T-helper 2 cell (primary cell): ENCODE results near the gene ZFAND6.
"Not testable (repeated sequence)": the region's sequence is repeated elsewhere in the genome, so short reads cannot be mapped to it uniquely, and the experiment has no call there.

Experiments
- DNase-seq, 5 experiments: peaks; one replicate each; pipeline versions ENCODE4 v3.0.0 to v3.0.0-alpha.2; 2012 to 2022

Gene ZFAND6

GRCh38 chr15:80151576-80151975 lies 92.1 kb downstream of the ZFAND6 start:
- DNase-seq, result no peak

DNA sequence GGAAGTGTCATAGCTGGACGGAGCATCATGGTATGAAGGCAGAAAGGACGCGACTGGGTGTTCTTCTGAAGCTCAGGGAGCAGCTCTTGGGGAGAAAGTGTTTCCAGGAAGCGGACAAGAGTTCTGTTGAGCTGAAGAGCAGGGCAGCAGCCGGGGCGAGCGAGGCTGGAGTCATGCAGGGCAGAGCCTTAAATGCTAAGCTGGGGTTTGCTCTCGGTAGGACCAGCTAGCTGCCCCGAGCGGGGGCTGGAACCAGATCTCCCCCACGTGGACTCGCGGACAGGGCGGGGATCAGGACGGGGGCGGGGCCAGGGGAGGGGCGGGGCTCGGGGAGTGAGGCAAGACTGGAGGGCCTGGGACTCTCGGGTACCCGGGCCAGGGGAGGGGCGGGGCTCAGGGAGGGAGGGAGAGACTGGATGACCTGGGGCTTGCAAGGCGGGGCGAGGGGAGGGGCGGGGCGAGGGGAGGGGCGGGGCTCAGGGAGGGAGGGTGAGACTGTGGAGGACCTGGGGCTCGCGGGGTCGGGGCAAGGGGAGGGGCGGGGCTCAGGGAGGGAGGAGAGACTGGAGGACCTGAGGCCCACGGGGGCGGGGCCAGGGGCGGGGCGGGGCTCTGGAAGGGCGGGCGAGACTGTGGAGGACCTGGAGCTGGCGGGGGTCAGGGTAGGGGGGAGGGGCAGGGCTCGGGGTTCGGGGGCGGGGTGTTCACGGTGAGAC lies 92.9 kb downstream of the ZFAND6 start:
- peak; percentile 77 to 94 (median 86) for DNase-seq

DNA sequence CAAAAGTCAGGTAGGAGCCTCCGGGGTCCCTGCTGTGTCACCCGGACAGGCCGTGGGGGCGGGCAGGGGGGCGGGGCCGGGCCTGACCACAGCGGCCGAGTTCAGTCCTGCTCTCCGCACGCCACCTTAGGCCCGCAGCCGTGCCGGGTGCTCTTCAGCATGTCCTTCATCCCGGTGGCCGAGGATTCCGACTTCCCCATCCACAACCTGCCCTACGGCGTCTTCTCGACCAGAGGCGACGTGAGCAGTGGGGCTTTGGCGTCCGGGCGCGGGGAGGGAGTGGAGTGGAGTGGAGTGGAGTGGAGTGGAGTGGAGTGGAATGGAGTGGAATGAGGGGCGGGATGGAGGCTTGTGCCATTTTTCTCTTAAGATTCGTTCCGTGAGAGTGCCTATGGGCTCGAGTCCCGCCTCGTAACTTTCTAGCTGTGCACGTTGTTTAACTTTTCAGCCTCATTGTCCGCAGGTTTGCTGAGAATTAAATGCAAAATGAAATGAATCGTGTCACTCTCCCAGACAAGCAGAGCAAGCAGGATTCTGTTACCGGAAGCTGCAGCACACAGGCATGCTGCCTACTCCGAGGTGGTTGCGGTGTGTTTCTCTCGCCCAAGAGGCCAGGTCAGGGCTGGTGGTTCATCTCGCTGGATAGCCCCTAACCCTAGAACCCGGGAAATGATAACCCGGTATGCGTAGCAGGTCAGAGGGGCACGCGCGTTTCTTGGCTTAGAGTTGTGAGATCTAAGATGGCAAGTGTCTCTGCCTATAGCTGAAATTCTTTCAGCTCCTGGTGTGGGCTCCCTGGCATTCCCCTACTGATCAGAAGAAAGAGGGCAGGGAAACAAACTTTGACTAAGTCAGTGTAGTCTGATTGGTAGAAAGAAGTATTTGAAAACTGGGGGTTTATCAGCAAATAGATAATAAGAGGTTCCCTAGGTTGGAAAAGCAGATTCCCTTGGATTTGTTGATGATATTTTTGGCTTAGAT lies 93.7 kb downstream of the ZFAND6 start, which contains the start of gene FAH:
Gene FAH (plus strand): TSS at position 104 of the 981 bp plus-strand sequence. CDS start 56 bp downstream, at position 160.
- peak in 3 of 5 experiments; percentile 19 to 77 (median 38) for DNase-seq

- DNase-seq, result no peak
Measured at GRCh38 chr15:80153900-80154299, 94.4 kb downstream of the ZFAND6 start.

DNA sequence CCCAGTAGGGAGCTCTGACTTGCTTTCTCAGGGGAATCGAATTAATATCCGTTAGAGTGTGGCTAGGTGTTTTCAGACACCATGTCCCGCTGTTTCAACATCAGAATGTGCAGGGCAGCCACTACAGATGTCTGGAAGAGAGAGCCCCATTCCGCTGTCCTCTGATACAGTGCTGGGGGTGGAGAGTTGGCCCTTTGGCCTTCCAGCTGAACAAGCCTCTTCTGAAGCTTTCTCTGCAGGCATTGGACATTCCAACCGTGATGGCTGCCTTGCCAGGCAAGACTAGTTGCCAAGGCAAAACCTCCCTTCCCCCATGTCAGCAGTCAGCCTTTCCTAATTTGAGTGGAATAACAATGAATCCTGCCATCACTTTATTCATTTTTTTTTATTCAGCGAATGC lies 94.9 kb downstream of the ZFAND6 start:
- DNase-seq, result no peak

DNA sequence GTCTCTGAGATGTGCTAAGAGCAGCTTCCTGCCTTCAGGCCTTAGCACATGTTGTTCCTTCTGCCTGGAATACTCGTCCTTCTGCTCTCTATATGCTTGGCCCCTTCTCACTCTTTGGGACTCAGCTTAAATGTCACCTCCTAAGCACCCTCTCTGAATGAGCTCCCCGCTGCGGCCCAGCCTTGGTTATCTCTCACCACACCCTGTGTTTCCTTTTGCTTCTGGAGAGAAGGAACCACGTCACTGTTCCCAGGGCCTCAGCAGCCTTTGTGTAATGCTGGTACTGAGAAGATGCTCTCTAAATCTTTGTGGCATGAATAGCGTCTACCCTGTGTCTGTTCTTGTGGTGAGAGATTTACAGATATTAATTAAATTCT lies 95.5 kb downstream of the ZFAND6 start:
- DNase-seq, result no peak

GRCh38 chr15:80155378-80156175 lies 96.1 kb downstream of the ZFAND6 start:
- not testable (repeated sequence) for DNase-seq

DNA sequence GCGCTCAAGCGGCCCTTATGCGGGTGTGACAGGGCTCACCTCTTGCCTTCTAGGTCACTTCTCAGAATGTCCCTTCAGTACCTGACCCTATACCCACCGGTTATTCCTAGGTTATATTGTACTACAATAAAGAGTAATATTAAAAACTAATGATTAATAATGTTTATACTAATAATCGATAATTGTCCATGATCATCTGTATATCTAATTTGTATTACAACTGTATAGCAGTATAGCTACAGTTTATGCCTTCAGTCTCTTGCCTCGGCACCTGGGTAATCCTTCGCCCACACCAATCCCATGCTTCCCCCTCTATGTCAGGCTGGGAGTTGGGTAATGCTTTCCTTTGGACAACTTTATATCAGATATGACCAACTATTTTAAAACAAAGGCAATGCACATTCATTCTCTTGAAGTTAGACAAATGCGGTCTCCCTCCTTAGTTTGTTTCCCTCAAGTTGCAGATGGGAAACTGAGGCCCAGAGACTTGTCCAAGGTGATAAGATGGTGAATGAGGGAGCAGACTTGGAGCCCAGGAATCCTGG lies 96.8 kb downstream of the ZFAND6 start:
- no peak for DNase-seq

DNA sequence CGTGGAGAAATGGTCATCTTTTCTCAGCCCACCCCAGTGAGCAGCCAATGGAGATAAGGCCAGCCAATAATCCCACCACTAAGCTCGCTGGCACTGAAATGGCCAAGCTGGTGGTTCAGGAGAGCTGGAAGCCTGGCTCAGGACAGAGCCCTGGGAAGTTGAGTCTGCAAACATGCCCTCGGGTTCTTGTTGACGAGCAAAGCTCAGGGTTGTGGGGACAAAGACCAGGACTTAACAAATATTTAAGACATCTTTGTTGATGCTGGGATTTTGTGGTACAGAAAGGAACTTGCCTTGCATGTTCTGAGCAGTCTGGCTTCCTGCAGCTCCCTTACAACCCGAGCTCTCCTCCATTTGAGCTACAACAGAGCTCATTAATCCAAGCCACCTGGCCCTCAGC lies 97.7 kb downstream of the ZFAND6 start:
- no peak for DNase-seq

GRCh38 chr15:80159301-80159700 lies 99.8 kb downstream of the ZFAND6 start:
- no peak for DNase-seq

DNA sequence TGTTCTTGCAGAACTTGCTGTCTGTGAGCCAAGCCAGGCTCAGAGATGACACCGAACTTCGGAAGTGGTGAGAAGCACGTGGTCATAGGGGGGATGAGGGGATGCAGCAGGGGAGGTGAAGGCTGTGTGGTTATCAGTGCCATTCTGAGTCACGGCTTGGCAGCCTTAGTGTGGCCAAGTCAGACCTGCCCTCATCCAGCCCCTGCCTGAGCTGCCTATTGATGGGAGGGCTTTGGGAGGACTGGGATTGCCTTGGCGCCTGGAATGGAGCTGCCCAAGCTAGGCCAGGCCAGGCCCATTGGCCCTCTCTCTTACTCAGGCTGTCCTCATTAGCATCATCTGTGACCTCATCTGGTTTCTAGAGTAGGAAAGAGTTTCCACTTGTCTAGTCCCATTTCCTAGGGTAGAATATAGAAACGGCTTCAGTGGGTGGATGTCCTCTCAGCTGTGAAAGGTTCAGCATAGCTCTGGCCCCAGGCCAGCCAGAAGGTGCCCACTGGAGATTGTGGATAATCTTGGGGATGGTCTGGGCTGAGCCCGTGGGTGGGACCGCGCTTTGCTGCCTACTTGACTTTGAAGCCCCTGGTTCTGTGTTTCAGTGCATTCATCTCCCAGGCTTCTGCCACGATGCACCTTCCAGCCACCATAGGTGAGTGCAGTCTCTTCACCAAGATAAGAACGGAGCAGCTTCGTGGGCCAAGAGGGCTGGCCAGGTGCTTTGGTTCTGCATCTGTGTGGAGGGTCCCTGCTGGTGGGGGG lies 100.5 kb downstream of the ZFAND6 start:
- peak in 2 of 5 experiments; percentile 35 to 53 for DNase-seq

- peak in 1 of 5 experiments; percentile 85 for DNase-seq
Measured at GRCh38 chr15:80160570-80161156, 101.2 kb downstream of the ZFAND6 start.

GRCh38 chr15:80161468-80162016 lies 102.1 kb downstream of the ZFAND6 start:
- no peak for DNase-seq

DNA sequence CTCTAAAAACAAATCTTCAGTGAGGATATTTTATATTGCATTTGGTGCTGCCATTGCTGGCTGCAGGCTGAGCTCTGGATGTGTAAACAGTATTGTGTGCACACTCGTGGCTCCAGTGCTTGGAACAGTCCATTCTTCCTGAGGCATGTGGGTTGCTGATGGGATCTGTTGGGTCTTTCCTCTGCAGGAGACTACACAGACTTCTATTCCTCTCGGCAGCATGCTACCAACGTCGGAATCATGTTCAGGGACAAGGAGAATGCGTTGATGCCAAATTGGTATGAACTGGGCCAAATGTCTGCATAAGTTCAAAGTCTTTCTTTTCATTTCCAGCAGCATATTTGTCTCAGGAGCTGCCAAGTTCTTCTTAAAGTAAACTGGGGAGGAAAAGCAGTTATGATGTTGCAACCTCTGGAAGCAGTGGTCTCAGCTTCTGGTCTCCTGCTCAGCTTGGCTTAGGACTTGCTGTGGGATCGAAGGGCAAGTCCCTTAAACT lies 102.6 kb downstream of the ZFAND6 start:
- no peak for DNase-seq

DNA sequence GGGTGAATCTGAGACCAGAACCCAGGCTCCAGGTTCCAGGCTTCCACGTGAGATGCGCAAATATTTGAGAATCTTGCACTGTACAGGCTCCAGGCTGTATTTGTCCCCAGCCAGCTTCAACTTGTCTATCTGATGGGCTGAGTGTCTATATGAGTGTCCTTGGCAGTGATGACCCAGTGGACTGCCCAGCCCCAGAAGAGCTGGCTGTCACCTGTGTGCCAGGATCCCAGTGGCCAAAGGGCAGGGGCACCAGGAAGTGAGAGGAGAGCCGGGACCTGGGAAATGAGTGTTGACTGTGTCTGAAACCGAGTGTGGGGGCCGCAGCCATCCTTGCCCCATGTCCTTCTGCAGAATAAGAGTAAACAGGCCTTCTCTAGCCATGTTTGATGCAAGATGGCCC lies 103.7 kb downstream of the ZFAND6 start:
- DNase-seq, result no peak

DNA sequence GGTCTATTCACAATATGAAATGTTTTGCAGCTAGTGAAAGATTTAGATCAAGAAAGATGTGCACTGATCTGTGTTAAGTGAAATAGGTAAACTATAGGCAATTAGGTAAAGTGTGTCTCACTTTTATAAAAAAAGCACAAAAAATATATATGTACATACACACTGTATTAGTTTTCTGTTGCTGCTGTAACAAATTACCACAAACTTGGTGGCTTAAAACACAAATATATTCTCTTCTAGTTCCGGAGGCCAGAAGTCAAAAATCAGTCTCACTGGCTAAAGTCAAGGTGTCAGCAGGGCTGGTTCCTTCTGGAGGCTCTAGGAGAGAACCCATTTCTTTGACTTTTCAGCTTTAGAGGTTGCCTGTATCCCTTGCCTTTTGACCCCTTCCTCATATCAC lies 104.4 kb downstream of the ZFAND6 start:
- no peak for DNase-seq

DNA sequence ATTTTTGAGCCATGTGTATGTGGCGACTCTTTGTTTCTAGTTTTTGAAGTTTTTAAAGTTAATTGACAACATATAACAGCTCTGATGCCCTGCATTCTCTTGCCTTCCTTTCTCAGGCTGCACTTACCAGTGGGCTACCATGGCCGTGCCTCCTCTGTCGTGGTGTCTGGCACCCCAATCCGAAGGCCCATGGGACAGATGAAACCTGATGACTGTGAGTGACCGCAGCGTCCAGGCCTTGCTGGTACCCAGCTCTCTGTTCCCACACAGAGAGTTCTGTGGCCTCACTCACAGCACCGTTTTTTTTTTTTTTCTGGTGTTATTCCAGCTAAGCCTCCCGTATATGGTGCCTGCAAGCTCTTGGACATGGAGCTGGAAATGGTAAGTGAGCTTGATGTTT lies 108.5 kb downstream of the ZFAND6 start:
- no peak for DNase-seq

DNA sequence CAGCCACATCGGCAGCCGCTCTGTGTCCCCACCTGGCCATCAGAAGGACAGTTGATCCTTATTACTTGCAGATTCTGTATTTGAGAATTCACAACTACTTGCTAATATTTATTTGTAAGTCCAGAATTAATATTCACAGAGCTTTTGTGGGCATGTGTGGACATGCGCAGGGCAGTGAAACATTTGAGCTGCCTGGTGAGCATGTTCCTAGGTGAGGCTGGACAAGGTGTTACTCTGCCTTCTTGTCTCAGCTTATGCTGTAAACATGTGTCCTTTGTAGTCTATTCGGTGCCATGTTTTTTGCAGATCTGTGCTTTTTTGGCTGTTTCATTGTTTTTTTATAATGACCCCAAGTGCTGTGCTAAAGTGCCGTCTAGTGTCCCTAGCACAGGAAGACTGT lies 108.9 kb downstream of the ZFAND6 start:
- DNase-seq, result no peak

DNA sequence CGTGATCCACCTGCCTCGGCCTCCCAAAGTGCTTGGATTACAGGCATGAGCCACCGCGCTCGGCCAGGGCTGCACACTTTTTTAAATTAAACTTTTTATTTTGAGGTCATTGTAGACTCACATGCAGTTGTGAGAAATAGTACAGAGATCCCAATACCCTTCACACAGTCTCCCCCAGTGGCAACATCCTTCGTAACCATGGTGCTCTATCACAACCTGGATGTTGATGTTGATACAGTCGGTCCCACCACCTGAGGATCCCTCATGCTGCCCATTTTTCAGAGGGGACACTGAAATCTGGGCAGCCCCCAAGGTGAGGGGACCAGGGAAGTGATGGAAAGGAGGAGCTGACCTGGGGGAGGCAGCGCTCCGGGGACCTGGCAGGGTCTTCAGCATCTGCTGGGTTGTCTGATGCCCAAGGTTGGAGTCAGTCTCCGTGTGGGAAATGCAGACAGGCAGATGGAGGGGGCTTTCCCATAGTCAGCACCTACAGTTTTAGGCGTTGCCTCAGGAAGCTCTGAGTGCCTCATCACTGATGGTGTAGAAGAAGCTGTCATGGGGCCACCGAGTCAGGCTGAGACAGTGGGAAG lies 110.4 kb downstream of the ZFAND6 start:
- DNase-seq, result no peak

- no peak for DNase-seq
Measured at GRCh38 chr15:80170596-80170995, 111.1 kb downstream of the ZFAND6 start.
